IgD-negative memory B cell (primary cell): Measurements from ENCODE around the gene ZNF792. TPM values are rescaled to one million over a fixed set of nuclear protein-coding genes. Genes with fewer than 3 reads are reported as not detected.
"Not testable (repeated sequence)": the region's sequence is repeated elsewhere in the genome, so short reads cannot be mapped to it uniquely, and the experiment has no call there.

ENCODE experiments used
- H3K27ac Mint-ChIP-seq, 3 donors: one replicate each; pipeline ENCODE4 v1.8.0; 2020 to 2022; ENCODE audit warnings: mild to moderate bottlenecking in 3 of 3, mixed read lengths in 3 of 3, moderate library complexity in 1 of 3
- H3K27me3 Mint-ChIP-seq: one replicate; pipeline ENCODE4 v1.8.0; 2021; ENCODE audit warnings: mixed read lengths
- H3K36me3 Mint-ChIP-seq: one replicate; pipeline ENCODE4 v1.8.0; 2020; ENCODE audit warnings: mild to moderate bottlenecking, mixed read lengths
- H3K4me1 Mint-ChIP-seq, 3 donors: one replicate each; pipeline ENCODE4 v1.8.0; 2020 to 2022; ENCODE audit warnings: mixed read lengths in 3 of 3, mild to moderate bottlenecking in 1 of 3
- H3K4me3 Mint-ChIP-seq, 4 donors: one replicate each; pipeline ENCODE4 v1.8.0; 2020 to 2022; ENCODE audit warnings: mild to moderate bottlenecking in 4 of 4, mixed read lengths in 4 of 4, moderate library complexity in 3 of 4
- H3K9me3 Mint-ChIP-seq, 3 donors: one replicate each; pipeline ENCODE4 v1.8.0; 2020 to 2021; ENCODE audit warnings: mixed read lengths in 3 of 3, mild to moderate bottlenecking in 1 of 3
- polyA plus RNA-seq: library from polyadenylated mRNA; unstranded; fragments of 300-500 nt; fragmentation: Illumina TruSeq; gene quantifications from one replicate; pipeline ENCODE4 v1.2.3, GENCODE V29; 2021

The ZNF792 gene
- polyA plus RNA-seq, 1 donor from 2014 or later, result 8.9 TPM

GRCh38 chr19:35004517-35005255 is 40.7 kb upstream of the ZNF792 start:
- no peaks in the 10 kb centered on the region for H3K9me3 Mint-ChIP-seq
- peak overlapping the region in 2 of 3 donors; percentile 10 to 80 for H3K27ac Mint-ChIP-seq
- peaks cover 23 to 29% (median 26%) of the 10 kb centered on the region in 3 donors for H3K4me1 Mint-ChIP-seq
- H3K27me3 Mint-ChIP-seq, result no peaks in the 10 kb centered on the region
- H3K4me3 Mint-ChIP-seq, result no peak overlapping the region
- H3K36me3 Mint-ChIP-seq, result no peaks in the 10 kb centered on the region

GRCh38 chr19:35002037-35002535 is 38.1 kb upstream of the ZNF792 start:
- peaks cover 35 to 40% (median 36%) of the 10 kb centered on the region in 3 donors for H3K4me1 Mint-ChIP-seq
- no peaks in the 10 kb centered on the region for H3K27me3 Mint-ChIP-seq
- no peaks in the 10 kb centered on the region for H3K9me3 Mint-ChIP-seq
- H3K4me3 Mint-ChIP-seq, result peak overlapping the region; percentile 88 to 95 (median 95)
- peak overlapping the region; percentile 20 to 88 (median 54) for H3K27ac Mint-ChIP-seq
- no peaks in the 10 kb centered on the region for H3K36me3 Mint-ChIP-seq

GRCh38 chr19:35000647-35001501 is 36.8 kb upstream of the ZNF792 start:
- peak overlapping the region; percentile 20 to 90 (median 88) for H3K27ac Mint-ChIP-seq
- H3K4me3 Mint-ChIP-seq, result peak overlapping the region; percentile 88 to 95 (median 95)
- H3K9me3 Mint-ChIP-seq, result no peaks in the 10 kb centered on the region
- H3K27me3 Mint-ChIP-seq, result no peaks in the 10 kb centered on the region
- H3K4me1 Mint-ChIP-seq, result peaks cover 35 to 40% (median 38%) of the 10 kb centered on the region in 3 donors
- H3K36me3 Mint-ChIP-seq, result no peaks in the 10 kb centered on the region

GRCh38 chr19:35000338-35000646 is 36.3 kb upstream of the ZNF792 start:
- Mint-ChIP-seq H3K9me3 (no peaks in the 10 kb centered on the region), H3K4me1 (peaks cover 35 to 40% (median 38%) of the 10 kb centered on the region in 3 donors), H3K36me3 (no peaks in the 10 kb centered on the region), H3K27ac (no peak overlapping the region), H3K27me3 (no peaks in the 10 kb centered on the region), H3K4me3 (peak overlapping the region in 2 of 4 donors; percentile 93 to 95)

GRCh38 chr19:34999498-35000337 is 35.7 kb upstream of the ZNF792 start, which contains the start of gene GRAMD1A:
GRAMD1A (plus strand) TSS chr19:35000323; CDS start chr19:35000479, 156 bp downstream.
- H3K4me1 Mint-ChIP-seq, result peaks cover 35 to 40% (median 38%) of the 10 kb centered on the region in 3 donors

GRCh38 chr19:34998777-34999497 is 34.9 kb upstream of the ZNF792 start:
- Mint-ChIP-seq H3K4me3 (peak overlapping the region; percentile 81 to 93 (median 86)), H3K36me3 (peaks cover 3% of the 10 kb centered on the region), H3K27me3 (no peaks in the 10 kb centered on the region), H3K4me1 (peaks cover 33 to 38% (median 37%) of the 10 kb centered on the region in 3 donors), H3K9me3 (no peaks in the 10 kb centered on the region), H3K27ac (peak overlapping the region in 2 of 3 donors; percentile 75 to 95)

More at GRCh38 chr19:34999498-35000337, 35.7 kb upstream of the ZNF792 start, which contains the start of gene GRAMD1A:
- no peaks in the 10 kb centered on the region for H3K27me3 Mint-ChIP-seq
- H3K27ac Mint-ChIP-seq, result peak within 1 kb of the TSS; percentile 75 to 95 (median 88)
- H3K4me3 Mint-ChIP-seq, result peak within 1 kb of the TSS; percentile 88 to 95 (median 95)
- no peaks in the 10 kb centered on the region for H3K36me3 Mint-ChIP-seq
- H3K9me3 Mint-ChIP-seq, result no peaks in the 10 kb centered on the region

GRCh38 chr19:34998224-34998623 is 34.2 kb upstream of the ZNF792 start:
- H3K27me3 Mint-ChIP-seq, H3K9me3 Mint-ChIP-seq: not testable (repeated sequence)

GRCh38 chr19:34997071-34997617 is 33.1 kb upstream of the ZNF792 start:
- H3K36me3 Mint-ChIP-seq, result peaks cover 3% of the 10 kb centered on the region
- H3K4me1 Mint-ChIP-seq, result peaks cover 19 to 23% (median 22%) of the 10 kb centered on the region in 3 donors
- H3K4me3 Mint-ChIP-seq, result peak overlapping the region in 3 of 4 donors; percentile 45 to 86 (median 85)
- no peaks in the 10 kb centered on the region for H3K9me3 Mint-ChIP-seq
- peak overlapping the region; percentile 31 to 71 (median 52) for H3K27ac Mint-ChIP-seq
- no peaks in the 10 kb centered on the region for H3K27me3 Mint-ChIP-seq

More at GRCh38 chr19:34998224-34998623, 34.2 kb upstream of the ZNF792 start:
- H3K36me3 Mint-ChIP-seq, H3K27ac Mint-ChIP-seq: not testable (repeated sequence)
- Mint-ChIP-seq H3K4me1 (peaks cover 28 to 33% (median 31%) of the 10 kb centered on the region in 3 donors), H3K4me3 (peak overlapping the region in 2 of 4 donors; percentile 85 to 88)

GRCh38 chr19:34995551-34995950 is 31.5 kb upstream of the ZNF792 start:
- Mint-ChIP-seq H3K4me3 (peak overlapping the region in 1 of 4 donors; percentile 9), H3K9me3 (no peaks in the 10 kb centered on the region), H3K4me1 (peaks cover 10 to 15% (median 13%) of the 10 kb centered on the region in 3 donors), H3K27ac (no peak overlapping the region), H3K36me3 (peaks cover 3% of the 10 kb centered on the region), H3K27me3 (no peaks in the 10 kb centered on the region)

- Mint-ChIP-seq H3K9me3 (no peaks in the 10 kb centered on the region), H3K27me3 (no peaks in the 10 kb centered on the region), H3K4me1 (peaks cover 10 to 15% (median 14%) of the 10 kb centered on the region in 3 donors), H3K27ac (no peak overlapping the region), H3K4me3 (peak overlapping the region in 2 of 4 donors; percentile 33 to 58), H3K36me3 (peaks cover 3% of the 10 kb centered on the region)
Observed at GRCh38 chr19:34994643-34995541, 30.9 kb upstream of the ZNF792 start.

GRCh38 chr19:34994286-34994642 is 30.2 kb upstream of the ZNF792 start:
- H3K9me3 Mint-ChIP-seq, result no peaks in the 10 kb centered on the region
- peak overlapping the region in 1 of 4 donors; percentile 69 for H3K4me3 Mint-ChIP-seq
- no peaks in the 10 kb centered on the region for H3K27me3 Mint-ChIP-seq
- peaks cover 10 to 15% (median 14%) of the 10 kb centered on the region in 3 donors for H3K4me1 Mint-ChIP-seq
- H3K27ac Mint-ChIP-seq, result no peak overlapping the region
- peaks cover 3% of the 10 kb centered on the region for H3K36me3 Mint-ChIP-seq

GRCh38 chr19:34992582-34992981 is 28.6 kb upstream of the ZNF792 start:
- not testable (repeated sequence) for H3K4me3 Mint-ChIP-seq, H3K27me3 Mint-ChIP-seq, H3K4me1 Mint-ChIP-seq, H3K9me3 Mint-ChIP-seq, H3K27ac Mint-ChIP-seq, H3K36me3 Mint-ChIP-seq
